H1 (cell line): ENCODE results near the gene RUFY2. TPM values are rescaled to one million over a fixed set of nuclear protein-coding genes. Genes with fewer than 3 reads are reported as not detected.

Source experiments
- CTCF ChIA-PET: fragments of 300-600 bp; sonication (Branson Sonifier 250); formaldehyde crosslinking; loops from one replicate; lab custom pipeline; 2021; ENCODE audit not compliant: partially characterized antibody; lab: Charles Lee
- POLR2A ChIA-PET: fragments of 300-600 bp; sonication (Branson Sonifier 250); formaldehyde crosslinking; loops from one replicate; lab custom pipeline; 2021; ENCODE audit warnings: inconsistent platforms; ENCODE audit not compliant: partially characterized antibody; lab: Charles Lee
- DNase-seq, 2 experiments: peaks; one replicate each; pipeline versions ENCODE4 v3.0.0 to v3.0.0-alpha.2; 2010 to 2022; ENCODE audit warnings: low spot score in 2 of 2, low read depth in 1 of 2, mixed read lengths in 1 of 2
- FAIRE-seq: peaks from 2 replicates; lab custom pipeline; 2011; peaks lifted over from hg19 to GRCh38; lab: Jason Lieb, UNC
- H2AFZ ChIP-seq: 2 replicates; pipeline ENCODE4 v1.8.1; 2012; ENCODE audit warnings: low read length, inconsistent platforms
- H2AK5ac ChIP-seq: 2 replicates; pipeline ENCODE4 v1.6.1; 2013; ENCODE audit warnings: low read depth, low read length
- H2BK120ac ChIP-seq: replicated peaks from 2 replicates; pipeline ENCODE3; 2013; ENCODE audit warnings: low read depth, low read length, inconsistent platforms
- H2BK12ac ChIP-seq: 2 replicates; pipeline ENCODE4 v1.6.1; 2013; ENCODE audit warnings: low read depth, low read length
- H2BK15ac ChIP-seq: 2 replicates; pipeline ENCODE4 v1.6.1; 2013; ENCODE audit warnings: low read length
- H2BK20ac ChIP-seq: 2 replicates; pipeline ENCODE4 v1.6.1; 2013; ENCODE audit warnings: low read length
- H2BK5ac ChIP-seq: 2 replicates; pipeline ENCODE4 v1.6.1; 2013; ENCODE audit warnings: low read depth, low read length
- H3K14ac ChIP-seq: 2 replicates; pipeline ENCODE4 v1.6.1; 2013; ENCODE audit warnings: inconsistent platforms; ENCODE audit not compliant: insufficient read length
- H3K18ac ChIP-seq: 2 replicates; pipeline ENCODE4 v1.6.1; 2013; ENCODE audit warnings: low read length; ENCODE audit errors: extremely low read depth
- H3K23ac ChIP-seq: 2 replicates; pipeline ENCODE4 v1.6.1; 2013; ENCODE audit warnings: inconsistent platforms; ENCODE audit not compliant: insufficient read length
- H3K23me2 ChIP-seq: 2 replicates; pipeline ENCODE4 v1.6.1; 2013; ENCODE audit warnings: low read depth, low read length
- H3K27ac ChIP-seq: 2 replicates; pipeline ENCODE4 v1.6.1; 2011; ENCODE audit warnings: low read depth, low read length, inconsistent platforms
- H3K27me3 ChIP-seq, 4 experiments: replicated peaks in 1 of 4; 1 replicate in 1 of 4; 2 replicates in 3 of 4; pipeline versions ENCODE4 v1.6.1 to v1.8.1; 2011 to 2013; ENCODE audit warnings: low read length in 3 of 4, mild to moderate bottlenecking in 3 of 4, inconsistent platforms in 2 of 4, mixed read lengths in 2 of 4, moderate library complexity in 1 of 4; ENCODE audit not compliant: control insufficient read depth in 3 of 4, insufficient read depth in 3 of 4; ENCODE audit errors: extremely low read depth in 1 of 4
- H3K36me3 ChIP-seq, 4 experiments: 2 replicates each; pipeline versions ENCODE4 v1.6.1 to v1.8.1; 2011 to 2013; ENCODE audit warnings: mild to moderate bottlenecking in 4 of 4, low read length in 3 of 4, moderate library complexity in 2 of 4, control low read depth in 1 of 4, inconsistent platforms in 1 of 4; ENCODE audit not compliant: insufficient read depth in 4 of 4, control insufficient read depth in 2 of 4
- H3K4ac ChIP-seq: replicated peaks from 2 replicates; pipeline ENCODE3; 2013; ENCODE audit warnings: low read length, low read depth, mixed read lengths, inconsistent platforms; ENCODE audit not compliant: insufficient read length
- H3K4me1 ChIP-seq, 4 experiments: replicated peaks in 1 of 4; 1 replicate in 1 of 4; 2 replicates in 3 of 4; pipeline versions ENCODE4 v1.6.1 to v1.8.1; 2011 to 2013; ENCODE audit warnings: low read length in 3 of 4, inconsistent platforms in 2 of 4, mixed read lengths in 1 of 4; ENCODE audit not compliant: insufficient read depth in 4 of 4, control insufficient read depth in 3 of 4
- H3K4me2 ChIP-seq, 2 experiments: 2 replicates each; pipeline versions ENCODE4 v1.6.1 to v1.8.1; 2011 to 2013; ENCODE audit warnings: low read depth in 2 of 2, low read length in 2 of 2, control low read depth in 1 of 2, inconsistent platforms in 1 of 2, mild to moderate bottlenecking in 1 of 2; ENCODE audit not compliant: insufficient read depth in 1 of 2
- H3K4me3 ChIP-seq, 4 experiments: fragments of 200-600, 300-600 bp in 1 of 4; sonication (generic), shearing (Covaris generic), sonication (Bioruptor Twin) in 1 of 4; 2 replicates each; pipeline versions ENCODE4 v1.5.1 to v1.8.1; 2011 to 2016; ENCODE audit warnings: low read length in 4 of 4, low read depth in 3 of 4, control low read depth in 2 of 4, inconsistent platforms in 2 of 4, mild to moderate bottlenecking in 2 of 4, mixed read lengths in 1 of 4, moderate library complexity in 1 of 4; ENCODE audit not compliant: insufficient read depth in 2 of 4; ENCODE audit errors: extremely low read depth in 1 of 4
- H3K56ac ChIP-seq: replicated peaks from 2 replicates; pipeline ENCODE3; 2013; ENCODE audit warnings: low read depth, mild to moderate bottlenecking, mixed read lengths, low read length, inconsistent platforms; ENCODE audit not compliant: insufficient read length
- H3K79me1 ChIP-seq: 2 replicates; pipeline ENCODE4 v1.6.1; 2013; ENCODE audit warnings: low read depth, low read length, control low read depth
- H3K79me2 ChIP-seq, 2 experiments: 2 replicates each; pipeline versions ENCODE4 v1.6.1 to v1.8.1; 2012 to 2013; ENCODE audit warnings: low read length in 2 of 2, mild to moderate bottlenecking in 2 of 2, inconsistent platforms in 1 of 2; ENCODE audit not compliant: insufficient read depth in 2 of 2, control insufficient read depth in 1 of 2
- H3K9ac ChIP-seq, 4 experiments: replicated peaks in 1 of 4; 1 replicate in 1 of 4; 2 replicates in 3 of 4; pipeline versions ENCODE4 v1.6.1 to v1.8.1; 2011 to 2013; ENCODE audit warnings: low read depth in 3 of 4, low read length in 3 of 4, control low read depth in 2 of 4, mild to moderate bottlenecking in 2 of 4, moderate library complexity in 2 of 4, inconsistent platforms in 1 of 4; ENCODE audit errors: extremely low read depth in 1 of 4
- H3K9me3 ChIP-seq, 2 experiments: 2 replicates each; pipeline versions ENCODE4 v1.6.1 to v1.8.1; 2012 to 2013; ENCODE audit warnings: mild to moderate bottlenecking in 2 of 2, moderate library complexity in 2 of 2, control low read depth in 1 of 2, inconsistent platforms in 1 of 2, low read depth in 1 of 2, low read length in 1 of 2, mixed read lengths in 1 of 2; ENCODE audit not compliant: insufficient read depth in 2 of 2
- H4K20me1 ChIP-seq, 2 experiments: replicated peaks in 1 of 2; 2 replicates each; pipeline versions ENCODE3 to v1.8.1; 2011 to 2013; ENCODE audit warnings: inconsistent platforms in 2 of 2, low read length in 2 of 2, mild to moderate bottlenecking in 1 of 2; ENCODE audit not compliant: insufficient read depth in 2 of 2, control insufficient read depth in 1 of 2
- H4K5ac ChIP-seq: 2 replicates; pipeline ENCODE4 v1.6.1; 2013; ENCODE audit warnings: low read length, low read depth, mixed read lengths, inconsistent platforms; ENCODE audit not compliant: insufficient read length
- H4K8ac ChIP-seq: 2 replicates; pipeline ENCODE4 v1.8.0; 2013; ENCODE audit warnings: mild to moderate bottlenecking, moderate library complexity, low read length, inconsistent platforms; ENCODE audit not compliant: insufficient read depth; ENCODE audit errors: extremely low read depth
- H4K91ac ChIP-seq: replicated peaks from 2 replicates; pipeline ENCODE3; 2013; ENCODE audit warnings: low read length, mixed read lengths, inconsistent platforms; ENCODE audit not compliant: insufficient read length
- ATF3 ChIP-seq: IDR thresholded peaks from 2 replicates; pipeline ENCODE4 v1.6.1; 2011; ENCODE audit warnings: low read depth, mild to moderate bottlenecking, low read length; ENCODE audit not compliant: insufficient read depth
- BCL11A ChIP-seq, 2 experiments: IDR thresholded peaks; one replicate each; pipeline ENCODE4 v1.6.1; 2011; ENCODE audit warnings: low read depth in 2 of 2, low read length in 2 of 2, mild to moderate bottlenecking in 2 of 2
- BRCA1 ChIP-seq: IDR thresholded peaks from 2 replicates; pipeline ENCODE4 v1.6.1; 2012; ENCODE audit warnings: low read depth, low read length, improper control_type of control experiment
- EZH2 ChIP-seq: fragments of 200-600 bp; sonication (generic); IDR thresholded peaks from 2 replicates; pipeline ENCODE4 v1.7.1; 2012; ENCODE audit warnings: low read depth, mild to moderate bottlenecking, moderate library complexity, low read length, inconsistent platforms; ENCODE audit not compliant: severe bottlenecking
- GABPA ChIP-seq: IDR thresholded peaks from 2 replicates; pipeline ENCODE4 v1.6.1; 2011; ENCODE audit warnings: mild to moderate bottlenecking, low read length, moderate library complexity, borderline replicate concordance; ENCODE audit not compliant: insufficient read depth
- KDM1A ChIP-seq: fragments of 200-600, 300-600 bp; sonication (generic); IDR thresholded peaks from 2 replicates; pipeline ENCODE4 v1.7.1; 2016; ENCODE audit warnings: mild to moderate bottlenecking, low read length, borderline replicate concordance
- NANOG ChIP-seq: IDR thresholded peaks from 2 replicates; pipeline ENCODE4 v1.6.1; 2011; ENCODE audit warnings: low read length, low read depth, mild to moderate bottlenecking, inconsistent platforms; ENCODE audit not compliant: insufficient read depth, poor library complexity, severe bottlenecking
- POU5F1 ChIP-seq: IDR thresholded peaks from 2 replicates; pipeline ENCODE4 v1.6.1; 2011; ENCODE audit warnings: low read depth, mild to moderate bottlenecking, low read length, moderate library complexity
- SRF ChIP-seq: IDR thresholded peaks from 2 replicates; pipeline ENCODE4 v1.6.1; 2011; ENCODE audit warnings: mild to moderate bottlenecking, low read depth, low read length, moderate library complexity
- SUZ12 ChIP-seq: fragments of 200-600 bp; sonication (generic); IDR thresholded peaks from 2 replicates; pipeline ENCODE4 v1.6.1; 2012; ENCODE audit warnings: mild to moderate bottlenecking, inconsistent platforms, low read length, moderate library complexity, mixed read lengths
- TAF1 ChIP-seq: IDR thresholded peaks from 2 replicates; pipeline ENCODE4 v1.6.1; 2011; ENCODE audit warnings: mild to moderate bottlenecking, low read depth, low read length
- USF2 ChIP-seq: IDR thresholded peaks from 2 replicates; pipeline ENCODE4 v1.6.1; 2011; ENCODE audit warnings: low read length, improper control_type of control experiment
- WGBS, 2 experiments: shearing (Covaris generic) in 1 of 2; methylation state at CpG; one replicate each; pipeline versions ENCODE4 v1.1.6 to v1.1.7; 2013 to 2015; ENCODE audit warnings: low lambda C conversion rate in 2 of 2, mixed read lengths in 2 of 2, inconsistent platforms in 1 of 2, low coverage in 1 of 2, missing lambda C conversion rate in 1 of 2; ENCODE audit not compliant: insufficient replicate concordance in 2 of 2, insufficient coverage in 1 of 2, insufficient read length in 1 of 2; ENCODE audit errors: extremely low coverage in 1 of 2, missing lambda C conversion rate in 1 of 2; 5-methylcytosine and 5-hydroxymethylcytosine counted together
- polyA plus RNA-seq, 7 experiments: library from polyadenylated mRNA; depleted of rRNA in 3 of 7; stranded (reverse) in 5 of 7; unstranded in 2 of 7; fragments of >200 nt in 5 of 7; fragments of 200-250 nt in 2 of 7; gene quantifications; 1 replicate in 5 of 7; 2 replicates in 1 of 7; 4 replicates in 1 of 7; pipeline versions ENCODE4 v1.2.1 to v1.2.3, GENCODE V29; 2011 to 2013; ENCODE audit warnings: missing spikeins in 2 of 7, mixed read lengths in 2 of 7
- total RNA-seq: library from RNA; stranded (reverse); fragmentation: NEBNext Ultra II Directional; extraction: Animal tissue kit (Norgen Biotek cat#: 25700); gene quantifications from 2 replicates; pipeline ENCODE4 v1.2.1, GENCODE V29; 2021

Gene RUFY2
- total and polyA plus RNA-seq, 2 of the 8 experiments (the other 6 are each of a cell fraction or from before 2014, with no cell fraction given), result 3.4 to 12.0 TPM

- no peak overlapping the region for H2BK5ac ChIP-seq
- POLR2A ChIA-PET, result interaction anchor here (1.5 kb wide), 1 partner anchor 39 kb away, joined by 4 read pairs; the partner anchor contains the start of genes HNRNPH3 and PBLD
- H2BK15ac ChIP-seq, result no peak overlapping the region
- H3K4me2 ChIP-seq, result no peak overlapping the region
- no peak overlapping the region for H4K91ac ChIP-seq
- no peaks in the 10 kb centered on the region for H4K20me1 ChIP-seq
- no peak overlapping the region for H3K18ac ChIP-seq
- no peak overlapping the region for H4K8ac ChIP-seq
- H3K36me3 ChIP-seq, result peaks cover 0 to 16% (median under 1%) of the 10 kb centered on the region in 4 experiments; a peak in 2 of 8 replicates
- FAIRE-seq, result no peak
- H3K23me2 ChIP-seq, result no peaks in the 10 kb centered on the region
- no peaks in the 10 kb centered on the region for H3K27me3 ChIP-seq
- H3K4ac ChIP-seq, result no peak overlapping the region
- no peak overlapping the region for H3K56ac ChIP-seq
- H3K79me1 ChIP-seq, result no peaks in the 10 kb centered on the region
- H3K4me1 ChIP-seq, result no peaks in the 10 kb centered on the region
- H2BK12ac ChIP-seq, result no peak overlapping the region
- no peak overlapping the region for H3K9ac ChIP-seq
- no peak overlapping the region for H2AK5ac ChIP-seq
- no peak overlapping the region for H2BK120ac ChIP-seq
- H2AFZ ChIP-seq, result no peak overlapping the region
- no peak for DNase-seq
- no peak overlapping the region for H3K23ac ChIP-seq
- CTCF ChIA-PET, result interaction anchor here (0.6 to 2.0 kb wide), 4 partner anchors 9 to 25 kb away, joined by 3 to 8 read pairs (median 6); no protein-coding TSS in a partner anchor
- no peak overlapping the region for H3K14ac ChIP-seq
- WGBS, 2 experiments, result 100% methylated on average over 1 of the region's 1 CpG; no CpG with 5 or more reads in 1 of the 2 experiments
- H3K79me2 ChIP-seq, result no peaks in the 10 kb centered on the region
- no peak overlapping the region for H2BK20ac ChIP-seq
- no peak overlapping the region for H3K27ac ChIP-seq
- peaks cover 6 to 9% of the 10 kb centered on the region in 2 experiments; a peak in 2 of 4 replicates for H3K9me3 ChIP-seq
- H4K5ac ChIP-seq, result no peak overlapping the region
- H3K4me3 ChIP-seq, result no peak overlapping the region
- TF ChIP-seq SRF (no peak), BRCA1 (no peak), EZH2 (no peak), ATF3 (no peak), NANOG (no peak), USF2 (no peak), POU5F1 (no peak), BCL11A (IDR thresholded peaks at IDR 0.05; ENCODE audit: low read depth in 2 of 2, low read length in 2 of 2) (no peak), GABPA (no peak), TAF1 (no peak), KDM1A (no peak), SUZ12 (no peak)
Observed at GRCh38 chr10:68371604-68372003, 35.5 kb downstream of the RUFY2 start.
